GDM1 (cell line): ENCODE data around the gene SPINK9.
A peak's percentile ranks its signal among the peaks of the same experiment; 100 is the strongest.

Source experiments
- DNase-seq: peaks from one replicate; lab custom pipeline; 2025; lab: John Stamatoyannopoulos, UW

SPINK9 gene

GRCh38 chr5:148368299-148368698 lies 32.9 kb downstream of the SPINK9 start:
- no peak for DNase-seq

GRCh38 chr5:148372166-148372725 lies 36.9 kb downstream of the SPINK9 start:
- no peak for DNase-seq

DNA sequence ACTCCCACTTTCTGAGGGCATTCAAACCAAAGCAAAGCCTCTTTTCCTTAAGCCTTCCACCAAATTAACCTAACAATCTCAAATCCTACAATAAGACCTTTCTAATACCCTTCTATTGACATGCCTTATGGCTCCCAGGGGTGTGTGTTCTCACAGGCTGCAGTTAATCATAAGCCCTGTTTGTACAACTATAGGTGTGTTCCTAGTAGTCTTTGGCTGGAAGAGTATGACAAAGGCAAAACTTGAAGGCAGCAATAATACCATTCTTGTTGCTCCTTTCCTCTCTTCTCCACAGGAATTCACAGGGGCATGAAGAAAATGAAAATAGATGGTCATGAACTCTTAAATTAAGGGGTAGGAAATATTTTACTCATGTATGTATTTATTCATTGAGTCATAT lies 37.5 kb downstream of the SPINK9 start:
- no peak for DNase-seq

- DNase-seq: peak; percentile 16
Observed at GRCh38 chr5:148374690-148375360, 39.5 kb downstream of the SPINK9 start.

- DNase-seq: no peak
Observed at GRCh38 chr5:148376198-148376597, 40.8 kb downstream of the SPINK9 start.

DNA sequence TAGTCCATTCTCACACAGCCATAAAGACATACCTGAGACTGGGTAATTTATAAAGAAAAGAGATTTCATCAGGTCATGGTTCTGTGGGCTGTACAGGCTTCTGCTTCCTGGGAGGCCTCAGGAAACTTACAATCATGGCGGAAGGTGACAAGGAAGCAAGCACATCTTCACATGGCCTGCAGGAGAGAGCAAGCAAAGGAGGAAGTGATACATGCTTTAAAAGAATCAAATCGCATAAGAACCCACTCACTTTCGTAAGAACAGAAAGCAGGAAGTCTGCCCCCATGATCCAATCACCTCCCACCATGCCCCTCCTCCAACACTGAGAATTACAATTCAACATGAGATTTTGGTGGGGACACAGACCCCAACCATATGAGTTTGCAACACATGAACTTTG lies 43.3 kb downstream of the SPINK9 start:
- DNase-seq: no peak

DNA sequence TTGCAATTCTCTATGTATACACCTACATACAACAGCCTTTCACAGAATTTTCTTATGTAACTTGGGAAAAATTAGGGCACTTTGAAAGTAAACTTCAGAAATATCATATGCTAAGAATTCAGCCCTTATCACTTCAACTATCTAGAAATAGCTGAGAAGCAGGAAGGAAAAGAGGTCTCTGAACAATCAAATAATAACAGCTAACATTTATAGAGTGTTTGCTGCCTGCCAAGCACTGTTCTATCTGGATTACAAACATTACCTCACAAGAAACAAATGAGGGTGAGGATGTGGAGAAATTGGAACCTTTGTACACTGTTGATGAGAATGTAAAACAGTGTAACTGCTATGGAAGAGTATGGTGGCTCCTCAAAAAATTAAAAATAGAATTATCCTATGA lies 44.0 kb downstream of the SPINK9 start:
- no peak for DNase-seq

- DNase-seq: no peak
Observed at GRCh38 chr5:148381906-148382305, 46.5 kb downstream of the SPINK9 start.

DNA sequence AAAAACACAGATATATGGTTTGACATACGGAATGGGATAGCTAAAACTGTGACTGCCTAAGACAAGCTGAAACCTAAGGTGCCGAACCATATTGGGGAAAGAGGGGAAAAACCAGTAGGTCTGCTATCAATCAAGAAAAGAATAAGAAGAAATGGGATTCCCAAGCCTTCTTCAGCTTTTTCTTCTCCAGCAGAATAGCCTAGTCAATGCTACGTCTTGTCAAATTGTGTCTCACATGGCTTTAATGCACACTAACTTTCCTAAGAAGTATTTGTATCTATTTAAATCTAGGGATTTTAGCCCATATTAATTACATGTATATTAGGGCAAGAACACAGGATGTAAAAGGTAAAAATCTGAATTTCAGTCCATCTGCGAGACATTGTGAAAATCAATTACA lies 47.6 kb downstream of the SPINK9 start:
- DNase-seq: no peak

DNA sequence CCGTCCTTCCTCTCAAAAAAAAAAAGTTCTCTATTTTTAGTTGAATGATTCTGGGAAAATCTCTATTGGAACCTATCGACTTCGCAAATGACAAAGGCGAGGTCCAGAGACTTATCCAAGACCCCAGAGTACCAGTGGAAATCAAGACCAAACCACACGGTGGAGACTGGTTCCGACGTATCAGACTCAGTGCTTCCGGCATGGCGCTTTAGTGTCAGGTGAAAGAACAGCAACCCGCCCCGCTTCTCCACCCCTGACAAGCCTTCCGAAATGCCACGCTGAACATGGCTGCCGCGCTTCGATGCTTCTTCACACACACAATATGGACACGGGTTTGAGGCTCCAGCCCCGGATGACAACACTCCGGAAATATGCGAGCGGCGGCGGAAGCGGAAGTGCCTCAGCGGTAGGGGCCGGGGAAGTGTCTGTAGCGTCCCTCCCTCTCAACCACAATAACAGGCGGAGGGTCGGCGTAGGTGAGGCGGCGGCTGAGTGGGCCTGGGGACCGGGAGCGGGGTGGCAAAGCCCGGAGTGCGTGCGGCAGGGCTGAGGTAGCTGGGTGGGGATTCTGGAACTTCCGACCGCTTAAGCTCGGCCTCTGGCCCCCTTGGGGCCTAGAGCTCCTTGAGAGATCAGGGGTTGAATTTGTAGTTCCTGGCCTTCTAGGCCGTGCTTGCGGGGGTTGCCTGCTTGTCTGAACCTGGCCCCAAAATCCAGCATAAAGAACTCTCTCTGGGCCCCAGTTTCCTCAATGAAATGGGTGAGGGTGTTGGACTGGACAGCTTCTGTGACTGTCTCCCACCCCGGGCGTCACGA lies 48.4 kb downstream of the SPINK9 start, which contains the start of gene FBXO38:
TSS of gene FBXO38 (plus strand) at position 395 of the 816 bp plus-strand sequence. CDS start 10,819 bp downstream, outside the sequence.
- DNase-seq: peak; percentile 91

- no peak for DNase-seq
Observed at GRCh38 chr5:148384380-148384737, 49.0 kb downstream of the SPINK9 start.

- DNase-seq: no peak
Observed at GRCh38 chr5:148385094-148385493, 49.7 kb downstream of the SPINK9 start.

DNA sequence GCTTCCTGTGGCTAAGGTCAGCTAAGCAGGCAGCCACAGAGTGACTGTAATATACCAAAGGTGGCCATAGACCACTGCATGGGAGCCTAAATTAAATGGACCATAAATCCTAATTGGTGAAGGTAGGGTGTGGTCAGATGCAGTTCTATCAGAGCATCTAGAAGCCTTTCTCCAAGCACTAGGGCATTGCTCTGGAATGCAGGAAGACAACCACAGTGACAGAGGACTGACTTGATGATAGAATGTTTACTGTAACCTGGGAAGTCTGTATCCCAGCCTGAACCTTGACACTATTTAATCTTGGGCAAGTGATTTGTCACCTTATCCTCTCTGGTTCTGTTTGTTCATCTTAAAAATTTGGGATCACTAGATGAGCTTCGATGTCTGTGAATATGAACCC lies 50.7 kb downstream of the SPINK9 start:
- DNase-seq: no peak

DNA sequence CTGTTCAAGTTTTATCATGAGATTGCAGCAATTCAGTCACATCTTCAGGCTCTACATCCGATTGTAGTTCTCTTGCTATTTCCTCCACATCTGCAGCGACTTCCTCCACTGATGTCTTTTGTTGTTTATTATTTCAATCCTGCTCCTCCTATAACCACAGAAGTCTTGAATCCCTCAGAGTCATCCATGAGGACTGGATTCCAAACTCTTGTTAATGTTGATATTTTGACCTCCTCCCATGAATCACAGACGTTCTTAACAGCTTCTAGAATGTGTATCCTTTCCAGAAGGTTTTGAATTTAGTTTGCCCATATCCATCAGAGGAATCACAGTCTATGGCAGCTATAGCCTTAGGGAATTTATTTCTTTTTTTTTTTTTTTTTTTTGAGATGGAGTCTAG lies 52.0 kb downstream of the SPINK9 start:
- DNase-seq: no peak

DNA sequence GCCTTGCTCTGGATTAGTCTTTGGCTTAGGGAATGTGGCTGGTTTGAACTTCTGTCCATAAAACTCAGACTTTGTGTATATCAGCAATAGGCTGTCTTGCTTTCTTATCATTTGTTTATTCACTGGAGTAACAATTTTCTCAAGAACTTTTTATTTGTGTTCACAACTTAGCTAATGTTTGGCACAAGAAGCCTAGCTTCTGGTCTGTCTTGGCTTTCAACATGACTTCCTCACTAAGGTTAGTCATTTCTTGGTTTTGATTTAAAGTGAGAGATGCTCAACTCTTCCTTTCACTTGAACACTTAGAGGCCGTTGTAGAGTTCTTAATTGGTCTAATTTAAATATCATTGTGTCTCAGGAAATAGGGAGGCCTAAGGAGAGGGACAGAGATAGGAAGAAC lies 53.3 kb downstream of the SPINK9 start:
- DNase-seq: no peak
